GM23338 (cell line): ENCODE results near the gene CDH4.

Experiments
- EZH2 ChIP-seq: fragments of 200-600 bp; sonication (generic); IDR thresholded peaks from one replicate; pipeline ENCODE4 v1.8.0; 2017; ENCODE audit warnings: antibody characterized with exemption, mild to moderate bottlenecking, low read depth; ENCODE audit not compliant: unreplicated experiment
- EZH2phosphoT487 ChIP-seq: fragments of 200-600 bp; sonication (generic); IDR thresholded peaks from one replicate; pipeline ENCODE4 v1.8.1; 2018; ENCODE audit warnings: antibody characterized with exemption; ENCODE audit not compliant: unreplicated experiment
- JUNB ChIP-seq: IDR thresholded peaks from one replicate; pipeline ENCODE4 v1.6.1; 2016; ENCODE audit warnings: antibody characterized with exemption; ENCODE audit not compliant: unreplicated experiment
- POLR2AphosphoS5 ChIP-seq: IDR thresholded peaks from 2 replicates; pipeline ENCODE4 v1.6.1; 2016; ENCODE audit warnings: antibody characterized with exemption, low read depth
- REST ChIP-seq: IDR thresholded peaks from one replicate; pipeline ENCODE4 v1.6.1; 2018; ENCODE audit warnings: antibody characterized with exemption; ENCODE audit not compliant: unreplicated experiment
- TF ChIP-seq, protein P1 (sequence below), 2 experiments: fragments of 200-600 bp in 1 of 2; sonication (generic) in 1 of 2; conservative IDR thresholded peaks; 2 replicates each; pipeline versions ENCODE4 v1.5.1 to v1.6.1; 2016 to 2017; ENCODE audit warnings: antibody characterized with exemption in 2 of 2, low read depth in 2 of 2, mild to moderate bottlenecking in 2 of 2, moderate library complexity in 1 of 2
- TF ChIP-seq, protein P2 (sequence below): IDR thresholded peaks from 2 replicates; pipeline ENCODE4 v1.6.1; 2016; ENCODE audit warnings: antibody characterized with exemption

- TF ChIP-seq EZH2: no peak
- TF ChIP-seq, protein P1, sequence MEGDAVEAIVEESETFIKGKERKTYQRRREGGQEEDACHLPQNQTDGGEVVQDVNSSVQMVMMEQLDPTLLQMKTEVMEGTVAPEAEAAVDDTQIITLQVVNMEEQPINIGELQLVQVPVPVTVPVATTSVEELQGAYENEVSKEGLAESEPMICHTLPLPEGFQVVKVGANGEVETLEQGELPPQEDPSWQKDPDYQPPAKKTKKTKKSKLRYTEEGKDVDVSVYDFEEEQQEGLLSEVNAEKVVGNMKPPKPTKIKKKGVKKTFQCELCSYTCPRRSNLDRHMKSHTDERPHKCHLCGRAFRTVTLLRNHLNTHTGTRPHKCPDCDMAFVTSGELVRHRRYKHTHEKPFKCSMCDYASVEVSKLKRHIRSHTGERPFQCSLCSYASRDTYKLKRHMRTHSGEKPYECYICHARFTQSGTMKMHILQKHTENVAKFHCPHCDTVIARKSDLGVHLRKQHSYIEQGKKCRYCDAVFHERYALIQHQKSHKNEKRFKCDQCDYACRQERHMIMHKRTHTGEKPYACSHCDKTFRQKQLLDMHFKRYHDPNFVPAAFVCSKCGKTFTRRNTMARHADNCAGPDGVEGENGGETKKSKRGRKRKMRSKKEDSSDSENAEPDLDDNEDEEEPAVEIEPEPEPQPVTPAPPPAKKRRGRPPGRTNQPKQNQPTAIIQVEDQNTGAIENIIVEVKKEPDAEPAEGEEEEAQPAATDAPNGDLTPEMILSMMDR (conservative IDR thresholded peaks at IDR 0.05; ENCODE audit: low read depth in 2 of 2): no peak
- no peak for TF ChIP-seq REST
- TF ChIP-seq, protein P2, sequence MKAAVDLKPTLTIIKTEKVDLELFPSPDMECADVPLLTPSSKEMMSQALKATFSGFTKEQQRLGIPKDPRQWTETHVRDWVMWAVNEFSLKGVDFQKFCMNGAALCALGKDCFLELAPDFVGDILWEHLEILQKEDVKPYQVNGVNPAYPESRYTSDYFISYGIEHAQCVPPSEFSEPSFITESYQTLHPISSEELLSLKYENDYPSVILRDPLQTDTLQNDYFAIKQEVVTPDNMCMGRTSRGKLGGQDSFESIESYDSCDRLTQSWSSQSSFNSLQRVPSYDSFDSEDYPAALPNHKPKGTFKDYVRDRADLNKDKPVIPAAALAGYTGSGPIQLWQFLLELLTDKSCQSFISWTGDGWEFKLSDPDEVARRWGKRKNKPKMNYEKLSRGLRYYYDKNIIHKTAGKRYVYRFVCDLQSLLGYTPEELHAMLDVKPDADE: no peak
- TF ChIP-seq POLR2AphosphoS5: no peak
- no peak for TF ChIP-seq JUNB
- no peak for TF ChIP-seq EZH2phosphoT487
Observed at GRCh38 chr20:61795669-61796630, 543.9 kb downstream of the CDH4 start.
